Astrocyte (in vitro differentiated cells and primary cell): ENCODE data around the gene ELN.

Experiments
- CTCF ChIP-seq: IDR thresholded peaks from 2 replicates; pipeline ENCODE4 v1.5.1; 2011; ENCODE audit warnings: low read depth, mild to moderate bottlenecking, inconsistent platforms, low read length, moderate library complexity; ENCODE audit not compliant: insufficient read depth
- EZH2 ChIP-seq: IDR thresholded peaks from 2 replicates; pipeline ENCODE4 v1.6.1; 2012; ENCODE audit warnings: mild to moderate bottlenecking, low read length, inconsistent platforms; ENCODE audit not compliant: insufficient read depth

DNA sequence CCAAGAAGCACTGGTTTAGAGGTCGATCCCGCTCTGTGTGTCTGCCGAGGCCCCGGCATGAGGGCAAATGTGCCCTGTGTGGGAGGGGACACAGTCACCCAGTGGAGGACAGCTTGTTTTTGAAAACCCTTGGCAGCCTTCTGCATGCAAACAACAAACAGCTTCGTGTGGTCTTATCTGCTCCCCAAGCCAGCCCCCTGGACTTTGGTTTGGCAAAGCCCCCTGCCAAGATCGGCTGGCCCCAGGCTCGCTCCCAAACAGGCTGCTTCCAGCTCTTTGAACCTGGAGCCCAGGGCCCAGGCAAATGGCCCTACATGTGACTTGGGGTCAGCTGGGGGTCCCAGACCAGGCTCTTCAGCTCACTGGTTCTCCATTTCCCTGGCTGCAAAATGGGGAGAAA is 2.9 kb downstream of the ELN start:
- TF ChIP-seq CTCF, result no peak
- TF ChIP-seq EZH2, result no peak
